HG03558 (cell line): ENCODE measurements around the gene PPFIA4.

Experiments
- ATAC-seq: cut with Tn5 transposase; IDR thresholded peaks from one replicate; pipeline ENCODE4 v1.9.1; 2021; ENCODE audit warnings: moderate number of reproducible peaks; ENCODE audit not compliant: unreplicated experiment; ENCODE audit errors: extremely low read depth

Gene PPFIA4

DNA sequence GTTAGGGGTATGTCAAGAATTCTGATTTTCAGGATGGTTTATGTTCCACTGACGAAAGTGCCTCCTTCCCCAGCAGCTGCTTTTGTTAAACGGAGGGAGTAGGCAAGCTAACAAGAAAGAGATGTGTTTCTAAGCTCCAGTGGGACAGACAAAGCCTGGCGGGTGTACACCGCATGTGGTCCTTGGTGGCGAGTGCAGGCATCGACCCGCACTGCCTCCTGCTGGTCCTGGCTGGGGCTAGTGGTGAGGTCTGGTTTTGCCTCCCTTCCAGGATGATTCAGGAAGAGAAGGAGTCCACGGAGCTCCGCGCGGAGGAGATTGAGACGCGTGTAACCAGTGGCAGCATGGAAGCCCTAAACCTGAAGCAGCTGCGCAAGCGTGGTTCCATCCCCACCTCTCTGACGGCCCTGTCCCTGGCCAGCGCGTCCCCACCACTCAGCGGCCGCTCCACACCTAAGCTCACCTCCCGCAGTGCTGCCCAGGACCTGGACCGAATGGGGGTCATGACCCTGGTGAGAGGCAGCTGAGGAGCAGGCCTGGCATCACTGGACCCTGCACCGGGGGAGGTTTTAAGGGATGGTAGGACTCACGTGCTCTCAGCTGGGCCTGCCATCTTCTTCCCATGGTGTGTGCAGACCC is 29.0 kb downstream of the PPFIA4 start:
- no peak for ATAC-seq

DNA sequence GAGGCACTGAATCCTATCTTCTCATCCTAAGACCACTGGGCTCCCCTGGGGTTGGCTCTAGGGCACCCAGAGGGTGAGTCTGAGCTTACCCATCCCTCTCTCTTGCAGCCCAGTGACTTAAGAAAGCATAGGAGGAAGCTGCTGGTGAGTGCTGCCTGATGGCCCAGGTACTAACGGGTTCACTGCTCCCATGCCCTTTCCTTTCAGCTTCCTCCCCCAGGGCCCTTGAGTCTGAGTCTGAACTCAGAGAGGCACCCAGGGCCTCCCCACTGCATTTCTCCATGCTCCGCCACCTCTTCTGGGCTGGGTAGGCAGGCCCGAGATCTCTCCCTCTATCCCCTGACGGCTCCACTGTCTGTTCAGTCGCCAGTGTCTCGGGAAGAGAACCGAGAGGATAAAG is 29.7 kb downstream of the PPFIA4 start:
- no peak for ATAC-seq

DNA sequence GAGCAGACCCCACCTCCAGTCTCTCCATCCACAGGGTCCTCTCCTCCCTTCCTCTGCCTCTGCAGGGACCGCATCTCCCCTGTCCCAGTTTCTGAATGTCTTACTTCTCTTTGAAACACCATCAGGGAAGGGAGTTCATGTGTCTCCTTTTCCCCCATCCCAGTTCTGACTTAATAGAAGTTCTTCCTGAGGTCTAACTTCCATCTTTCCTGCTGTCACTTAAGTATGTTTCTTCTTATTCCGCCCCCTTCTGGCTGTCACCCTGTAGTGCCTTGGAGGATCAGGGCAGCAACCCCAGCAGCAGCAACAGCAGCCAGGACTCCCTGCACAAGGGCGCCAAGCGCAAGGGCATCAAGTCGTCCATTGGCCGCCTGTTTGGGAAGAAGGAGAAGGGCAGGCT is 30.2 kb downstream of the PPFIA4 start:
- ATAC-seq = no peak

- no peak for ATAC-seq
These were observed 31.8 kb downstream of the PPFIA4 start for GRCh38 chr1:203057911-203058675.

DNA sequence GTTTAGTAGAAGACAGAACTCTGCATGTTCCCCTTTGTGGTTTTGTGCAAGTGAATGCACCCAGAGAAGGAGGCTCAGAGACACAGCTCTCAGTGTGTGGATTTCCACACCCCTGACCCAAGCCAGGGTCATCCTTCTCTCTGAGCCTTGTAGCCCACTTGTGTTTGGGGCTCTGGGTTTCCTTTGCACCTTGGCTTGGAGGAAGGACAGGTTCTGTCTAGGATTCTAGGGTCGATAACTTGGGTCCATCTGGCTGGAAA is 32.3 kb downstream of the PPFIA4 start:
- no peak for ATAC-seq

GRCh38 chr1:203059485-203059884 is 33.2 kb downstream of the PPFIA4 start:
- no peak for ATAC-seq

GRCh38 chr1:203060115-203060514 is 33.8 kb downstream of the PPFIA4 start:
- no peak for ATAC-seq

- ATAC-seq = no peak
These were observed 37.0 kb downstream of the PPFIA4 start for GRCh38 chr1:203063287-203063686.

DNA sequence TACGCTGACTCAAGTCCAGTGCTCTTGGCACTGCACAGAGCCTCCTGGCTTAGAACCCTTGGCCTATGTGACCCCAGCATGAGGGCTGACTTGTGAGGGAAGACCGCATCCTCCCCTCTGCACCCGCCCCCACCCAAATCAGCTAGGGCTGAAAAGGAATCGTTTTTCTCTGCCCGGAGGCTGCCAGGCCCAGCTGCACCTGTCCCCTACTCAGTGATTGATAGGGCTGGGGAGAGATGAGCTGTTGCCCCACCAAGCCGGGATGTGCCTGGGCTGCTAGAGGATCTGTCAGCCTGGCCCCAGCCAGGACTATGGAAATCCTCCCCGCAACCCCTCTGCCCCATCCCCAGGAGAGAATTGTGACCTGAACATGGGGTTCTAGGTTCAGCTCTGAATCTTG is 38.9 kb downstream of the PPFIA4 start:
- ATAC-seq = no peak

- ATAC-seq = no peak
These were observed 39.7 kb downstream of the PPFIA4 start for GRCh38 chr1:203065986-203066385.

DNA sequence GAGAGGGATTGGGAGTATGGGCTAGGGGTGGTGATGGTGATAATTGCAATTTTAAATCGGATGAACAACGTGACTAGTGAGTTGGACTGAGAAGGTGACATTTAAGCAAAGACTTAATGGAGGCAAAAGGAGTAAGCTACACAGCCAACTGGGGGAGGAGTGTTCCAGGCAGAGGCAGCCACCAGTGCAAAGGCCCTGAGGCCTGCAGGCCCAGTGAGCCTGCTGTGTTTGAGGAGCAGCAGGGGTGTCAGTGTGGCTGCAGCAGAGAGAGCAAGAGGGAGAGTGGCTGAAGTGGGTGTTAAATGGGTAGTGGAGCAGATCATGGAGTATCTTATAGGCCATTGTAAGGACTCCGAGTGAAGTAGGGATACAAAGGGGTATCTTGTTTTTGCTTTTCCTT is 40.7 kb downstream of the PPFIA4 start:
- ATAC-seq = no peak

DNA sequence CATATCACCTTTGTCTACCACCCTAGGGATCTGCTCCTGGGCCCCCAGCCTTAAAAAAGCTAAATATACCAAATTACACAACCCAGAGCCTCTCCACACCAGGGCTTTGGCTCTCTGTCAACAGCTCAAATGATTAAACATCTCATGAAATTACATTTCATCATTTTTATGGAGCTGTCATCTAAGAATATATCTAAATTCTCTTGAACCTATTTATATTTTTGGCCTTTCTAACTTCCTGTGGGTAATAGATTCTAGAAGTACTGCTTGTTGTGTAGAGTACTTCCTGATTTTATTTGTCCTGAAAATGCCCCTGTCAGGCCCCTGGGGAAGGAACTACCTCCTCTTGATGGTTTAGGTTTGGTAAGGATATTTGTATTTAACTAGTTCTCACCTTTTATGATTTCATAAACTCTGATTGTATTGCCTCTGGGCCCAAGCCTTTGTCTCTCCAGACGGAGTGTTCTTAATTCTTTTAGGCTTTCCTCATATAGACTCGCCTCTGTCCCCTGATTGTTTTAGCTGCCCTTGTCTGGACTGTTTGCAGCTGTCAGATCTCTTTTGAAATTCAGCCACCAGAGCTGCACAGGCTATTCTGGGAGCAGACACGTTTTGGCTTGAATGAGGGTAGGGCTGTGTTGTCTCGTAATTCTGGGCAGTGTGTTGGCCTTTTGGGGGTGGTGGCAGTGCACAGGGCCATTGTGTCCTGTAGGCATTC is 42.9 kb downstream of the PPFIA4 start:
- ATAC-seq = no peak

GRCh38 chr1:203072002-203072602 is 45.8 kb downstream of the PPFIA4 start:
- ATAC-seq = no peak

- no peak for ATAC-seq
These were observed 46.6 kb downstream of the PPFIA4 start for GRCh38 chr1:203072911-203073310.

- ATAC-seq = no peak
These were observed 47.2 kb downstream of the PPFIA4 start for GRCh38 chr1:203073469-203073868.

DNA sequence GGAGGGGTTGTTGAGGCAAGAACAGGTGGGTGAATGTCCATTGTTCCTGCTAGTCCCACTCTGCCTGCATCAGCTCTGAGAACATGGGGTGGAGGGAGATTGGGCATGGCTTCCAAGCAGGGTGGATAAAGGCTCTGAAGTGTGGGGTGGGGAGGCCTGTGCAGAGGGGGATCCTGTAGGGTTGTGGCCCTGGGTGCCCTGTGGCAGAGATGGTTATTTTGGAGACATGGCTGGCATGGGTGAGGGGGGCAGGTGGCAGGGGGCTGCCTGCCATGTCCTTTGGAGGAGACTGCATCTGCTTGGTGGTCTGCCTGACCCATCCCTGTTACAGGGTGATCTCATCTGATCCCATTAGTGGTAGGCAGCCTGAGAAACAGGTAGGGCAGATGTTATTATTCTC is 48.3 kb downstream of the PPFIA4 start:
- no peak for ATAC-seq

DNA sequence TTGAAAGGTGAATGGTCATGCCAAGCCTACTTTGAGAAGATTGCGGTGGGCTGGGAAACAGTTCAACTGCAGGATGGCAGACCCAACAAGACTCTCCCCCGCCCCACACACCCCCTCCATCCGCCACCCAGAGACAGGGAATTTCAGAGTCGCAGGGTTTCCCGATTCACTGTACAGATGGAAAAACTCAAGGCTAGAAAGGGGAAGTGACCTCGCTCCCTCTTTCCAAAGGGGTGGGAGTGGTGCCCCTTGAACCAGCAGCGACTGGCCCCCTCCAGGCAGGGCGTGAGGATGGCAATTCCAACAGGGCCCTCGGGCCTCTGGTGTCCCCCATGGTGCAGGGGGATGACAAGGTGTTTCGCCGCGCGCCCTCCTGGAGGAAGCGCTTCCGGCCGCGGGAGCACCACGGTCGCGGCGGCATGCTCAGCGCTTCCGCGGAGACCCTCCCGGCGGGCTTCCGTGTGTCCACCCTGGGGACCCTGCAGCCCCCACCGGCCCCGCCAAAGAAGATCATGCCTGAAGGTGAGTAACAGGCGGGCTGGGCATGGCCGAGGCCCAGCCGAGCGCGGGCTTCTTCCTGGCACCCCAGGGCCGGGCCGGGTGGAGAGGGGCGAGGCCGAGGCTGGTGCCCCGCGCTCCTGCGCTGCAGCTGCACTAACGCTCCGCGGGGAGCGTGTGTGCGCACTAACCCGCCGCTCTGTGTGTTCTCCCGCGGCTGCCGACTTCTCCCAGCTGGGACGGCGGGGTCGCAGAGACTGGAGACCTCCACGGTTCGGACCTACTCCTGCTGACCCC is 49.1 kb downstream of the PPFIA4 start:
- ATAC-seq = no peak

DNA sequence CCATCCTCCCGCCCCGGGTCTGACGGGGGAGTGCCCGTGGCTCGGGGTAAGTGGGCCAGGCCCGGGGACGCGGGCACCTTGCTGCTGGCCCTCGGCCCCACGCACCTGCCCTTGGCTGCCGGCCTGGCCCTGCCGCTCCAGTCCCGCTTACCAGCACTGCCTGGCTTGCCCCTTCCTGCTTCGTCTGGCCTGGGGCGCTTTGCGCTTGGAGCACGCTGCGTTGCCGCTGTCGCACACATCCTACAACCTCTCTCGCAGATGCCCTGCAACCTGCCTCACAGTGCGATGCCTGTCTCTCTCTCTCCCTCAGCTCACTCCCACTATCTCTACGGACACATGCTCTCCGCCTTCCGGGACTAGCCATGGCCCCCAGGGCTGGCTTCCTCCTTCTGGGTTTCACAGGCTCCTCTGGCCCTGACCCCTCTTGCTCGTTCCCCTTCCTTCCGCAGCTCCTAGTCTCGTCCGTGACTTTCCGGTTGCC is 49.8 kb downstream of the PPFIA4 start:
- ATAC-seq = no peak

GRCh38 chr1:203077367-203077766 is 51.1 kb downstream of the PPFIA4 start:
- ATAC-seq = no peak

GRCh38 chr1:203077956-203078355 is 51.7 kb downstream of the PPFIA4 start:
- no peak for ATAC-seq
